Transverse colon (tissue), 4 donors: ENCODE data around the gene RIMBP2. TPM values are rescaled to one million over a fixed set of nuclear protein-coding genes. Genes with fewer than 3 reads are reported as not detected.

Source experiments
- DNase-seq: peaks from one replicate; pipeline ENCODE4 v3.0.0-alpha.2; 2019
- H3K27ac ChIP-seq, 4 donors: fragments of 200-600 bp; sonication (generic); 2 replicates each; pipeline ENCODE4 v1.5.1; 2016 to 2018; ENCODE audit warnings: inconsistent platforms in 4 of 4
- H3K27me3 ChIP-seq: fragments of 200-600 bp; sonication (generic); 2 replicates; pipeline ENCODE4 v1.5.1; 2017; ENCODE audit warnings: inconsistent platforms
- H3K36me3 ChIP-seq, 4 donors: fragments of 200-600 bp; sonication (generic); 2 replicates each; pipeline ENCODE4 v1.5.1; 2017 to 2019; ENCODE audit warnings: inconsistent platforms in 4 of 4
- H3K4me1 ChIP-seq, 4 donors: fragments of 200-600 bp; sonication (generic); 2 replicates each; pipeline ENCODE4 v1.5.1; 2017 to 2020; ENCODE audit warnings: inconsistent platforms in 4 of 4
- H3K4me3 ChIP-seq, 4 donors: fragments of 200-600 bp; sonication (generic); 1 replicate in 1 of 4; 2 replicates in 3 of 4; pipeline versions ENCODE4 v1.5.1 to v1.6.1; 2017 to 2019; ENCODE audit warnings: inconsistent platforms in 4 of 4
- H3K9me3 ChIP-seq, 2 donors: fragments of 200-600 bp; sonication (generic); 2 replicates each; pipeline ENCODE4 v1.5.1; 2017 to 2019; ENCODE audit warnings: inconsistent platforms in 2 of 2
- CTCF ChIP-seq, 5 experiments: fragments of 200-600 bp in 3 of 5; fragments of 450-650 bp in 2 of 5; sonication (generic) in 3 of 5; IDR thresholded peaks; 1 replicate in 2 of 5; 2 replicates in 3 of 5; pipeline ENCODE4 v1.5.1; 2016 to 2017; ENCODE audit warnings: antibody characterized with exemption in 5 of 5, inconsistent platforms in 3 of 5, mild to moderate bottlenecking in 2 of 5, moderate library complexity in 1 of 5
- EP300 ChIP-seq: sonication (generic); formaldehyde crosslinking; IDR thresholded peaks from one replicate; pipeline ENCODE4 v1.6.1; 2017; ENCODE audit warnings: antibody characterized with exemption, low read depth
- POLR2A ChIP-seq: fragments of 450-650 bp; IDR thresholded peaks from one replicate; pipeline ENCODE4 v1.6.1; 2016; ENCODE audit warnings: antibody characterized with exemption, mild to moderate bottlenecking, moderate library complexity
- POLR2AphosphoS5 ChIP-seq, 3 donors: sonication (generic); formaldehyde crosslinking; IDR thresholded peaks; one replicate each; pipeline ENCODE4 v1.6.1; 2016; ENCODE audit warnings: antibody characterized with exemption in 3 of 3
- WGBS, 2 donors: methylation state at CpG; one replicate each; pipeline ENCODE4 v1.1.5; 2018; ENCODE audit warnings: low coverage in 1 of 2; 5-methylcytosine and 5-hydroxymethylcytosine counted together
- in situ Hi-C, 4 donors: fragments of 200-750 bp; cut with MboI; loops; one replicate each; pipeline versions ENCODE4 v1.15.0 to v1.15.1; 2017; ENCODE audit warnings: low sequenced_read_pairs in 3 of 4, low pct_ligation_motif_present in 1 of 4, low pct_unique_long_range_greater_than_20kb in 1 of 4
- intact Hi-C: fragments of 100-400 bp; cut with DNase I; formaldehyde crosslinking; loops from one replicate; pipeline ENCODE4 v1.15.1; 2023; ENCODE audit warnings: low total_unique reads
- total RNA-seq, 4 donors: library from RNA; depleted of rRNA; stranded (reverse); fragments of >200 nt; gene quantifications; one replicate each; pipeline ENCODE4 v1.1.0, GENCODE V29; 2016

RIMBP2 gene
- total RNA-seq, 4 donors from 2014 or later = 2.9 to 17.3 (median 4.3) TPM

DNA sequence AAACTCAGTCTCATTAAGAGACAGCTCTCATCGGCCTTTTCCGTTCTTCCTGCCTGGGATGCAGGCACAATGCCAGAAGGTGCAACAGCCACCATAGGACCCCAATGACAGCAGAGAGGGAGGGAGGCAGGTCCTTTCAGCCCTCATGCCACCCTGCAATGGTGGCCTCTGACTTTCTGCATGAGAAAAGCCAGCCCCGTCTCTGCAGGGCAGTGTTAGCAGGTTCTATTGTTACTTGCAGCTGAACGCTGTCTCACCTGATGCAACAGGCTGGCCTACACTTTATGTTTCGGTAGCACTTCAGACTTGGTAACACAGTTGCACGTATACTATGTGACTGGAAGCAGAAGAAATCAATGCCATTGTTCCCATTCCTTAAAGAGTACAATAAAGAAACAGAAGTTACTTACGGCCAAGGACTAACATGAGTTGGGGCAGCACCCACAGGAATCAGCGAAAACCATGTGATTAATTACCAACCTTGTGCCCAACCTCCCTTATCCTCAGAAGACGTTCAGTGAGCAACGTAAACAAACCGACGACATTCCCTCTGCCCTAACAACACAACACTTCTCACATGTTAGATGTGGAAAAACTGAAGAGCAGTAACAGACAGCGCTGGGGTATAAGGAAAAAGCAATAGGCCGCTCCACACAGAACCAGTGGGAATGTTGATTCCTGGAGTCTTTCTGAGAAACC, 102.1 kb downstream of the RIMBP2 start:
- intact Hi-C loops = no loop called here
- no peak for DNase-seq
- 77 to 82% methylated on average over 11 to 14 of the region's 14 CpGs for WGBS, 2 donors
- H3K4me3 ChIP-seq = no peak overlapping the region
- no peaks in the 10 kb centered on the region for H3K27me3 ChIP-seq
- in situ Hi-C loops = no loop called here
- no peak overlapping the region for H3K27ac ChIP-seq
- no peaks in the 10 kb centered on the region for H3K36me3 ChIP-seq
- H3K4me1 ChIP-seq = no peaks in the 10 kb centered on the region
- no peaks in the 10 kb centered on the region for H3K9me3 ChIP-seq
- TF ChIP-seq POLR2A (no peak), CTCF (IDR thresholded peaks at IDR 0.05) (no peak), EP300 (no peak), POLR2AphosphoS5 (IDR thresholded peaks at IDR 0.05) (no peak)

- DNase-seq = no peak
- no peaks in the 10 kb centered on the region for H3K4me1 ChIP-seq
- 97% methylated on average over 11 of the region's 14 CpGs; no CpG with 5 or more reads in 1 of the 2 donors for WGBS, 2 donors
- no peaks in the 10 kb centered on the region for H3K36me3 ChIP-seq
- H3K4me3 ChIP-seq = no peak overlapping the region
- TF ChIP-seq POLR2AphosphoS5 (IDR thresholded peaks at IDR 0.05) (no peak), CTCF (IDR thresholded peaks at IDR 0.05) (no peak), POLR2A (no peak), EP300 (no peak)
- no peak overlapping the region for H3K27ac ChIP-seq
- in situ Hi-C loops = no loop called here
- no peaks in the 10 kb centered on the region for H3K9me3 ChIP-seq
- H3K27me3 ChIP-seq = no peaks in the 10 kb centered on the region
- intact Hi-C loops = no loop called here
Measured at GRCh38 chr12:130613131-130613530, 103.0 kb downstream of the RIMBP2 start.

DNA sequence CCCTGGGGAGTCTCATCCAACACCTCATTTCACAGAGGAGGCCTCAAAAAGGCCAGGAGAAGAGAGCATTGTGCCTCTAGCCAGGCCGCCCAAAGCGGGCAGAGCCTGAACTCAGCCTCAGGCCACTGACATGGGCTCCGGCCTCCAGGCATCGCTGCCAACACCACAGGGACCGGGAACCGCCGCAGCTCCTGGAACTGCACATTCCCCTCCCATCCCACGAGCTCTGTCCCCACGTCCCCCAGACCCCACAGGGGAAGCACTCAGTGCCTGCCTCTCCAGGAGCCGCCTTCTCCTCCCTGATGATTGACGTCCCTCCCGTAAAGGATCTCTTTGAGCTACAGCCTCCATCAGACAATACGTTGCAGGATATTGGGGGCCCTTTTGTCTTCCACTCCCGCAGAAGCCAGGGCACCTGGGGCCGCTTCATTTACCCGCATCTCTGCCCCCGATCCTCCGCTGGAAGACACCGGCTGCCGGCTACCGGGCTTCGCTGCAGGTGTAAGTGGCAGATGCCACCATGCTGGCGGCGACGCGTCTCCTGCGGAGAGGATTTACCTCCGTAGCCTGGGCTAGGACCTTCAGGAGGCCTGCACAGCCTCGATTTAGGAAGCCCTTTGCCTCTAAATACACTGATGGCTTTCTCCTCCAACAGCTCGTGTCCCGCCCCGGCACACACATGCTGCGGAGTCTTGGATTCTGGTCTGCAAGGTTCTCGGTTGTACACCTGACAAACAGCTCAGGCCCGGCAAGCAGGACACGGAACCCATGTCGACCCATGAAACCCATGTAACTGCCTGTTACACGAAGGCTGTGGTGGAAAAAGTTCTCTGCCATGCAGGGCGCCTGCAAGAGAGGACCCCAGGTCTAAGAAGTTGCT, 104.8 kb downstream of the RIMBP2 start:
- no peaks in the 10 kb centered on the region for H3K9me3 ChIP-seq
- in situ Hi-C loops = no loop called here
- H3K27me3 ChIP-seq = no peaks in the 10 kb centered on the region
- H3K27ac ChIP-seq = no peak overlapping the region
- intact Hi-C loops = no loop called here
- no peaks in the 10 kb centered on the region for H3K36me3 ChIP-seq
- no peak for DNase-seq
- 73 to 89% methylated on average over 3 to 33 of the region's 39 CpGs for WGBS, 2 donors
- H3K4me3 ChIP-seq = no peak overlapping the region
- TF ChIP-seq POLR2A (no peak), POLR2AphosphoS5 (IDR thresholded peaks at IDR 0.05) (no peak), CTCF (IDR thresholded peaks at IDR 0.05) (no peak), EP300 (no peak)
- no peaks in the 10 kb centered on the region for H3K4me1 ChIP-seq

GRCh38 chr12:130609966-130610365, 106.1 kb downstream of the RIMBP2 start:
- TF ChIP-seq POLR2A (no peak), EP300 (no peak), POLR2AphosphoS5 (IDR thresholded peaks at IDR 0.05) (no peak), CTCF (IDR thresholded peaks at IDR 0.05) (no peak)
- intact Hi-C loops (no loop called here), in situ Hi-C loops (no loop called here)
- WGBS, 2 donors = 76% methylated on average over 11 of the region's 11 CpGs; no CpG with 5 or more reads in 1 of the 2 donors
- Histone ChIP-seq H3K27ac (no peak overlapping the region), H3K4me3 (no peak overlapping the region), H3K9me3 (no peaks in the 10 kb centered on the region), H3K27me3 (no peaks in the 10 kb centered on the region), H3K4me1 (no peaks in the 10 kb centered on the region), H3K36me3 (no peaks in the 10 kb centered on the region)
- DNase-seq = no peak
